Right renal cortex interstitium (tissue), 3 donors: Measurements from ENCODE around the gene CARMIL1. TPM values are rescaled to one million over a fixed set of nuclear protein-coding genes. Genes with fewer than 3 reads are reported as not detected.

ENCODE experiments used
- DNase-seq, 3 donors: peaks; one replicate each; pipeline ENCODE4 v3.0.0-alpha.2; 2013; ENCODE audit warnings: low read depth in 3 of 3, low spot score in 2 of 3
- polyA plus RNA-seq, 3 donors: library from polyadenylated mRNA; unstranded; fragments of 120-200 nt; gene quantifications; one replicate each; pipeline ENCODE4 v1.2.1, GENCODE V29; 2013; ENCODE audit not compliant: insufficient read length in 3 of 3

The CARMIL1 gene
- polyA plus RNA-seq, 3 donors: 106 to 113 (median 109) TPM

DNA sequence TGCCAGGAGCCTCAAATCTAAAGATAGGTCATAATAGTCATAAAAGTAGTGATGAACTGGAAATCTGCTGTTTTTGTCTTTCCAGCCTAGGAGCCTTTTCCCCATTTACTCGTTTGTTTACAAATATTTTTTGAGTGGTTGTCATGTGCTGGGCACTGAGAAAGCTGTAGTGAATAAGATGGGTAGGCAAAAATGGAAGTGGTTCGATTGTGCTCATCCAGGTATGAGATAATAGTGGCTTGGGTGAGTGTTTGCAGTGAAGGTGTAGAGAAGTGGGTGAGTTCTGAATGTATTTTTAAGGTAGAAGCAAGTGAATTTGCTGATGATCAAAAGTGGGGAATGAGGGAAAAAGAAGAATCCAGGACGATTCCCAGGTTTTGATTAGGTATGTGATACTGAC is 53.0 kb downstream of the CARMIL1 start:
- no peak for DNase-seq

- no peak for DNase-seq
Observed at GRCh38 chr6:25332655-25333071, 53.5 kb downstream of the CARMIL1 start.

- no peak for DNase-seq
Observed at GRCh38 chr6:25333471-25333870, 54.3 kb downstream of the CARMIL1 start.

GRCh38 chr6:25334793-25335192 is 55.6 kb downstream of the CARMIL1 start:
- no peak for DNase-seq

- DNase-seq: no peak
Observed at GRCh38 chr6:25336996-25337395, 57.8 kb downstream of the CARMIL1 start.

DNA sequence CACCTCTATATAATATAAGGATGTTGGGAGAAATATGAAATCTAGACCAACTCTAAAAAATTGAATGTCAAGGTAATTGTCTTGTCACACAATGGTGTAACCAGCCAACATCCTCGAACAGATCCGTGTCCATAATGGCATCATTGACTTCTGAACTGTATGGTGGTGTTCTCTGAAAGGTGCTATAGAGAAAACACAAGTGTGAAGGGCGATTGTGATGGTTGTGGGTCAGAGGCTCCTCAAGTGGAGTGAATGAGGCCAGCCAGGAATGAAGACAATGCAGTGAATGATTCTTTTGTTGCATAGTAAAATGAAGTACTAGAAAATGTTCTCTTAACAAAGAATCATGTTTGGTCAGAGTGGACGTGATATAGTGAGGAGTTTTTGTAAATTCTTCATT is 58.3 kb downstream of the CARMIL1 start:
- DNase-seq: no peak

DNA sequence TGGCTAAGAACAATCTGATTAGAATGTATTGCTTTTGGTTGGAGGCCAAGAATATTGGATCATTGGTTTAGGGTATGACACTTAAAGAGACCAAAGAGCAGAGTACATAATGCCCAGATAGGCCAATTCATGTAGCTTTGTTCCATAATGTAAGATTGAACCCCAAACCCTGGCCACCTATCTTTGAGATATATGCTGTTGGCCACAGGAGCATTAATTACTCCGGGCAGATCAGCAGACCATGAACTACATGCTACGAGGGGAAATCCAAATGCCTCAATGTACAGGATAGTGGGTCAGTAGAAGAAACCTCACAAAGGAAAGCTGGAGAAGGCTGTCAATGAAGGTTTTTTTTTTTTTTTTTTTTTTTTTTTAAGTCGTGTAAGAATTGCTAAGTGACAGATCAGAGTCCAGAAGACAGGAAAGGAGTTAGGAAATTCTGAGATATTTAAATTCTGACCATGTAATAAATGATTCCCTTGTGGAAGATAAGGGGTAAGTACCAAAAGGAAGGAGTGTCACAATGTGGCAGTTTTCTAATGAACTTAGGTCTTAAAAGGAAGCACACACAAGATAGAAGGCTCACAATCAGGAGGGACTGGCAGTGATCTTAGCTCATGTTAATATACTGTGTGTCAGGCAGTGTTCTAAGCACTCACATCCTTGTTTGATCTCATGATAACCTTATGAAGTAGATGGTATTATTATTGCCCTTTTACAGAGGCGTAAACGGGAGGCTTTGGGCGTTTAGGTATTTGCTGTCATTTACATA is 61.4 kb downstream of the CARMIL1 start:
- no peak for DNase-seq

- DNase-seq: no peak
Observed at GRCh38 chr6:25341203-25341552, 62.0 kb downstream of the CARMIL1 start.

GRCh38 chr6:25341923-25342619 is 62.9 kb downstream of the CARMIL1 start:
- no peak for DNase-seq

DNA sequence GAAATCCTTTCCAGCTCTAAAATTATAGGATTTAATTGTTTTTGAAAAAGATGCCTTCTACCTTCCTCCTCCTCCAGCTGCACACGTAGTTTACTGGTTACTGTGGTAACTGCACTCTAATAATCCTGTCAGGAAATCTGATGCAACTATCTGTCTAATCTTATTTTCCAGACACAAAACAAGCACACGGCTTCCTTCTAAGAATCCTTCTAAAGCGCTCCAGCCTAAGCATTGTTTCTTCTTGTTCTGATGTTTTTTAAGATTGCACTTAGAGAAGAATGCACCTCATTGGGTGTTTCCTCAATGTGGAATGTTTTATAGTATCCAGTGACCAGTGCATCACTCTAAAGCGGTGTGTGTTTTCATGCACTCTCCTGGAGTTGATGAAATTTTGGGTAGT is 63.6 kb downstream of the CARMIL1 start:
- DNase-seq: no peak

GRCh38 chr6:25343984-25344383 is 64.8 kb downstream of the CARMIL1 start:
- DNase-seq: no peak

DNA sequence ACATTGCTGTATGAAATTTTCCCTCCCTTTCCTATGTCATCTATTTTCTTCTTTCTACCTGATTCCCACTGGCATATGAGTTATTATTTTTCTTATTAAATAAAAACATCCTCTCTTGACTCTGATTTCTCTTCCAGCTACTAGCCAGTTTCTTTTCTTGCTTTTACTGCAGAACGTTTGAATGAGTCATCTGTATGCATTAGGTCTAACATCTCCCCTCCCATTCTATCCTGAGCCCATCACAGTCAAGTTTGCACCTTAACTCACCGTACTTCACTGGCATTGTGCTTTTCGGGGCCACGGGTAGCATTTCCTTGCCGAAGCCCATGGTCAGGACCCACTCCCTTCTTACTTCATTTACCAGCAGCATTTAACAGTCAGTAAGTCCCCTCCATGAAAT is 65.7 kb downstream of the CARMIL1 start:
- no peak for DNase-seq

- no peak for DNase-seq
Observed at GRCh38 chr6:25346064-25346463, 66.9 kb downstream of the CARMIL1 start.

GRCh38 chr6:25350573-25350972 is 71.4 kb downstream of the CARMIL1 start:
- DNase-seq: no peak

DNA sequence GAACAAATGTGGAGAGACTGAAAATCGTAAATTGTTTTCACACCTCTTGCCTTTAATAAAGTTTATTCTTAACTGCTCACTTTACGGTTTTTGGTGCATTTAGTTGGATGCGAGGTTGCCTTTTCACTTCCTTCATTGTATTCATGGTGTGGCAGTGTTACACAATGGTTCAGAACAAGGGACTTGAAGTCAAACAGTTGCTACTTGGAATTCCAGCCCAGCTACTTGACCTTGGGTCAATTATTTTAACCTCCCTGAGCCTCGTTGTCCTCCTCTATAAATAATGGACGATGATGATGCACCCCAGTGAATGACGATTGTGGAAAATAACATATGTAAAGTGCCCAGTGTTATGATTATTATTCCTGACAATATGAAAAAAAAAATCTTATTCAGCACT is 72.3 kb downstream of the CARMIL1 start:
- no peak for DNase-seq

- no peak for DNase-seq
Observed at GRCh38 chr6:25352285-25352684, 73.1 kb downstream of the CARMIL1 start.

GRCh38 chr6:25354078-25354932 is 75.1 kb downstream of the CARMIL1 start:
- DNase-seq: peak in 1 of 3 donors; percentile 9

DNA sequence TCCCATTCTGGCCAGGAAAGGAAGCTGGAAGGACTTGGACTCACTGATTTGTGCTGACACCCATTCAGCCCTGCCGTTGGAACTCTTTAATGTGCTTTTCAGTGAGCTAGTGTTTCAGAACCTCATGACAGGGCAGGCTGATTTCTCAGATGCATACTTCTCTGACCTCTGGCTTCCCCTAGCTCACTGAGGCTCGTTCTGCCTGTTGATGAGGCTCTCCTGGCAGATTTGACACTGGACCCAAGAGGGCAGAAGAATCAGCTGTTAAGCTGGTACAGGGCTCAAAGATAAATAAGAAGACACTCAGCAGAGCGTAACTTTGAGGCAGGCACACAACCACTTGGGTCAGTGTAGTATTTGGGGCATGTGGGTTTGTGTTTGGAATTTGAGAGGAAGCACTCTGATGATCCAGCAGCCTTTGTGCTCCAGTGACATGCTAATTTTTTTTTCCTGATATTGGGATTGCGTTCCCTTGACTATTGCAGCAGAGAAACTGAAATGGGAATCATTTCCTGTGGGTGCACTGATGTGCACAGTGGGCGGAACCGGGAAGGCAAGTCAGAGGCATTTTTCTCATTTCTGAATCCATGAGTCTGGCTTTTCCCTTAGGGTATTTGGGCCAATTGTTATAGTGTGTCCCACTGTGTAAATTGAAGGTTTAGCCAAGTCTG is 80.2 kb downstream of the CARMIL1 start:
- no peak for DNase-seq

- DNase-seq: no peak
Observed at GRCh38 chr6:25359891-25360290, 80.7 kb downstream of the CARMIL1 start.

DNA sequence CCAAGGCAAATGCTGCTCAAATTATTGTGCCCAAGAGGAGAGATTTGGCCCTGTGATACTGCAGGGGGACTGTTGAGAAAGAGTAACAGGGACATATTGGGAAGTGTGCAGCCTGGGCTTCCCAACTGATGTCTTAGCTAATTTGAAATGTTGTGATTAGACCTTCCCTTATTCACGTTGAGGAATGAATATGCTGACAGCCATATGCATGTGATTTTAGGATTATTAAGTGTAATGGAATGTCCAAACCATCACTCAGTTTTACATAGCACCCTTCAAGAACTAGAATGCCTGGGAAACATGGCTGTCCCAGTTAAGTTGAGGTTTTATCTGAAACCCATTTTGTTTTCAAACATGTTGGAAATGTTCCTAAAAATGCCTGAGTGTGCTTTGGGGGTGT is 81.4 kb downstream of the CARMIL1 start:
- DNase-seq: no peak

- DNase-seq: no peak
Observed at GRCh38 chr6:25363427-25363826, 84.3 kb downstream of the CARMIL1 start.
